Activated CD8-positive, alpha-beta memory T cell treated with anti-CD3 and anti-CD28 coated beads for 36 hours (primary cell): ENCODE measurements around the gene PTPRF. TPM values are rescaled to one million over a fixed set of nuclear protein-coding genes. Genes with fewer than 3 reads are reported as not detected.

Experiments
- CTCF ChIA-PET: fragments of 350-600 bp; sonication (Branson Sonifier 250); formaldehyde crosslinking; loops from one replicate; lab custom pipeline; 2021; ENCODE audit warnings: antibody characterized with exemption; lab: Charles Lee
- POLR2A ChIA-PET: fragments of 350-600 bp; sonication (Branson Sonifier 250); formaldehyde crosslinking; loops from one replicate; lab custom pipeline; 2021; ENCODE audit warnings: antibody characterized with exemption; lab: Charles Lee
- total RNA-seq, 2 experiments: library from RNA; stranded (reverse); gene quantifications; one replicate each; pipeline ENCODE4 v1.2.3, GENCODE V29; 2021

The PTPRF gene
- total RNA-seq, 2 experiments from 2014 or later: 0.67 to 0.86 TPM

DNA sequence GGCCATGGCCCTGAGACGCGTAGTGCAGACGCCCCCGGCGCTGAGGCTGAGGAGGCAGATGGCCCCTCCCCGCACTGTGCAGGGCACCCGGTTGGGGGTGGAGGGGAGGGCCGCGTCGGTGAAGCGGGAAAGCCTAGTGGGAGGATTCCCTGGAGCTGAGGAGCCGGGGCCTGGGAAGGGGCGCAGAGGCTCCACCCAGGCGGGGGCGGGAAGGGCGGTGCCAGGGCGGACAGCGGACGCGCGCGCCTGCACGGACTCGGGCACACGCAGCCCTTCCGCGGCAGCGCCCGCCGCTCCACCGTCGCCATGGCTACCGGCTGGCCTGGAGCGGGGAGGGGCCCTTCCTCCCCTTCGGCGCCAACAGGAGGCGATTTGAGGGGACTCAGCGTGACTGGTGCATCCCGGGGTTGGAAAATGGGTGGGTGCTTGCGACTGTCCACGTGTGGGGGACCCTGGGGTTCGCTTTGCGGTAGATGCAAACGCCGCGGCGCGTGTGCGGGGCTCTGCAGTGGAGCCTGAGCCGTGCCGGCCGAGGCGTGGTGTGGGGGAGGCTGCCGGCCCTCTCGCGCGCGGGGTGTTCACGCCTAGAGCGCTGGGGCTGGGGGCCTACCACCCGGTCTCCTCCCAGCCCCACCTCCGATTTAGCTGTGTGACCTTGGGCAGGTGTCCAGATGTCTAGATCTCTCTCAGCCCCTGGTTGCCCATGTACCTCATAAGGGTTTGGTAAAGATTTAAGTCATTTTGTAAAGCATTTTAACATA lies 35.1 kb downstream of the PTPRF start:
- ChIA-PET POLR2A (no interaction called here), CTCF (no interaction called here)

DNA sequence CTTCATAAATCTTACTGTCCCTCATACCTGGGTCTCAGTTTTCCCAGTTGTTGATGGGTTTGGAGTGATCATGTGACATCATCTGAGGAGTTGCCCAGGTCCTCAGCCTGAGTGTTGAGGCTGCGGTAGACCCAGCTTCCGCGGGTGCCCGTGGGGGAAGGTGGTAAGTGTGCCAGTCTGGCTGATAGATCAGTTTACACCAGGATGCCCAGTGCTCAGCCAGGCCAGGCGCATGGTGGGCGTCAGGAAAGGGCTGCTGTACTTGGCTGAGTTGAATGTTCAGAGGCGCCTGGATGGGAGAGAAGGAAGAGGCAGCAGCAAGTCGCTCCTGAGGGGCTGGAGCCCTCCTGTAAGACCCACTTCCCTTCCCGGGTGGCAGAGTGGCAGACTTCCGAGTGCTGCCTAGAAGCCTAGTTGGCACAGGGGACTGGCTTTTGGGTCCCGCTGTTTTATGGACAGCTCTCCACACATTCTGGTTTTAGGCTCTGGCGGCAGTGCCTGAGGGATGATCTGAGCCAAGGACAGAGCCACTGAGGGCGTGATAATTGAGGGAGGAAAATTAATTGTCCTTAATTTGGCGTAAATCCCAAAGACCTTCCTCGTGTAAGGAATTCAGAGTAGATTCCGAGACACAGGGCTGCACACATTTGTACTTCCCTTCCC lies 35.8 kb downstream of the PTPRF start:
- ChIA-PET POLR2A (no interaction called here), CTCF (no interaction called here)

DNA sequence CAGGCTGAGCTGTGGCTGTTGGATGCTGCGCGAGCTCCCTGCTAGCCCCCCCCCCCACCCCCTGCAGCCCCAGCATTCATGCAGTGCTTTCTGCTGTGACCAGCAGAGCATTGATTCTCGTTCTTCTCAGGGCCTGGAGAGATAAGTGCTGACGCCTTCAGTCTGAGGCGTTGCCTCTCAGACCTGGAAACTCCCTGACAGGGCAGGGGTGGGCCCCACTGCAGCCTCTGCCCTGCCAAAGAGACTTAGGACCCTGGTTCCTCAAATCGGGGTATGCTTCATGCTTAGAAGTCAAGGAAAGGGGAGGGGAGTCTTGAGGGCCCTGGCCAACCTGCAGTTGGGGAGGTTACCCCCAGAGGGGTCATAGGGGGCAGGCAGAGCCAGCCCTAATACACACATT lies 38.5 kb downstream of the PTPRF start:
- CTCF ChIA-PET: no interaction called here
- POLR2A ChIA-PET: no interaction called here

DNA sequence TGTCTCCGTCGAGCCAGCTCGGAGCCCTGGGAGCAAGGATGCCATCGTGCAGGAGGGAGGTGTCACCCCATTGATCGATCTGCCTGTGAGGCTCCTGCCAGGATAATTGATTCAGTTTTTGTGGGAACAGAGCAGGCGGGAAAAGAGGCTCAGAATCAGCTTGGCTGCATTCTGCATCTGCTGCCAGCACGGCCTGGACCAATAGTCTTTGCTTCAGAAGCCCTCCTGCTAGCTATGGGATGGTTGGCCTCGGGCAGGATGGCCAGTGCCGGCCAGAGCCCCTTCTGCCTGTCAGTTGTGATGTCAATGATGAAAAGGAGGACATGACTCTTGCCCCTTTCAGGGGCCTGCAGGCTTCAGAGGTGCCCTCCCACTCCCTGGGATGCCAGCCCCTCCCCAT lies 39.6 kb downstream of the PTPRF start:
- ChIA-PET POLR2A (no interaction called here), CTCF (no interaction called here)

DNA sequence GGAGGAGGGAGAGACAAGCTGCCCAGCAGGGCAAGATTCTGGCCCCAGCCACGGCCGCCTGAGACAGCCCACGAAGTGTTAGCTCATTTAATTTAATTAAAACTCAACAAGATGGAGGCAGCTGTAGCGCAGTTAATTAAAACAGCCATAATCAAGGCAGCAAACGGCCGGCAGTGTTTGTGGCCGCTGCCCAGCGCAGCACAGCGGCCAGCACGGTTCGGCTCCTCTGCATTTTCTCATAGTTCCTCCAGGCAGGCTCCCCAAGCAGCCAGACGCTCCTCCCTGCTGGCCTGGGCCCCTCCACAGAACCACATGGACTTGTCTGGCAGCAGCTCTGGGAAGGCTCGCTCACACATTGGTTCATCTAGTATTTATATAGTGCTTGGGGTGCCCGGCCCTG lies 40.0 kb downstream of the PTPRF start:
- POLR2A ChIA-PET: no interaction called here

DNA sequence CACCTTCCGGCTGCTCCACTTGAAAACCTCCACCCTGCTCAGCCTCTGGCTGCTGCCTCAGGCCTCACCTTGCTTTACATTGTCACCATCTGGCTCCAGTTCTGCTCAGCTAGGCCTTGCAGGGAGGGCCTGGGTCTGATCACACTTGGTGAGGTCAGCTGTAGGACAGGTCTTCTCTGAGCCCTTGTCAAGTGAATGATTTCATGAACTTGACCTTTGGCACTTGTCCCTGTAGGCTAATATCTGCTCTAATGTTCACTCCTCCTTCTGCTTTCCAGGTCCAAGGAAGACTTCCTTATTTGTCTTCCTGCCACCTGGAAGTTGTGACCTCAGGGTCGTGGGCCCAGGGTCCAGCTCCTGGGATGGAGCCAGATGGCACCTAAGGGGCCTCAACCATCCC lies 41.4 kb downstream of the PTPRF start:
- CTCF ChIA-PET: interaction anchor here (1.1 kb wide), 1 partner anchor 362 kb away, joined by 3 read pairs; no protein-coding TSS in a partner anchor
- POLR2A ChIA-PET: no interaction called here

More for the DNA sequence above, 40.0 kb downstream of the PTPRF start:
- CTCF ChIA-PET: interaction anchor here (1.1 kb wide), 1 partner anchor 364 kb away, joined by 3 read pairs; no protein-coding TSS in a partner anchor

DNA sequence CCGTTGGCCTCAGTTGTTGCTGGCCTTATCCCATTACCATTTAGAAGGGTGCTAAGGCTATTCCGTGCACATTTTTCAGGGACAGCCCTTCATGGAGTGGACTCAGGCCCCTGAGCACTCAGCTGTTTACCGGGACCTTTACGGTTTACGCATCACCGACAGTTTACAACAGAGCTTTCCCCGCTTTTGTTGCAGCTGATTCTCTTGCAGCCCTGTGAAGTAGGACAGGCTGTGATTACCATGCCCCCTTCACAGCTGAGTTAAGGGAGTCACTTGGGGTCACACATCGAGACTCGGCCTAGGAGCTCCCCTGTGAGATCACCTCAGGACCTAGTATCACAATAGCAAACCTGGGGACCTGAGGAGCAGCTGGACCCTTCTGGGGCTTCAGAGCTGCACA lies 41.9 kb downstream of the PTPRF start:
- ChIA-PET POLR2A (no interaction called here), CTCF (no interaction called here)

DNA sequence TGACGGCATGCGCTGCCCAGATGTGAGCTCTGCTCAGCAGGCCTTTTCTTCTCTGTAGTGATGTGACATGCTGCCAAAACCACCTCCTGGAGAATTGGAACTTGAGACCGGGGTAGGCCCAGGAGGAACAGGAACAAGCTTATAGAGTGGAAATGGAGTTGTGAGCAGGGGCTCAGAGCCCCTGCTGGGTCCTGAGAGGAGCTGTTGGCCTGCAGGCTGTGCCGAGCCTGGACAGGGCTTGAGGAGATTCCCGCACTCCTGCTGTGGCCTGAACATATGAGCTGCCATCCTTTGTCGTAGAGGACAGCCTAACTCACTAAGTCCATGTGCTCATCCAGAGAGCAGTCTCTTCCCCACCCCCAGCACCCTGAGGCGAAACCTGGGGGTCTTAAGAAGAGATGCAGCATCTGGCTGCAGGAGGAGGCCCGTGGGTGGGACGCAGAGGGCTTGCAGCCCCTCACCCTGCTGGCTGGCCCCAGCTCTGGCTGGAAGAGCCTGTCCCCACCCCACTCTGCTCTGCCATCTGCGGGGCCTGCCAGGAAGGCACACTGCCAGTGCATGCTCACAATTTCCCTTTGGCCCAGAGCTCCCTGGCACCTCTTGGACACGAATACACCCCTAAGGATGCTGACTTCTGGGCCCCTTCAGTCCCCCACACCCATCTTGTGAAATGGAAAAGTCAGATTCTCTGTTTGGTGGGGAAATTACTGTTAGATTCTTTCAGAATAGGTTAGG lies 42.5 kb downstream of the PTPRF start:
- POLR2A ChIA-PET: no interaction called here
- CTCF ChIA-PET: no interaction called here

DNA sequence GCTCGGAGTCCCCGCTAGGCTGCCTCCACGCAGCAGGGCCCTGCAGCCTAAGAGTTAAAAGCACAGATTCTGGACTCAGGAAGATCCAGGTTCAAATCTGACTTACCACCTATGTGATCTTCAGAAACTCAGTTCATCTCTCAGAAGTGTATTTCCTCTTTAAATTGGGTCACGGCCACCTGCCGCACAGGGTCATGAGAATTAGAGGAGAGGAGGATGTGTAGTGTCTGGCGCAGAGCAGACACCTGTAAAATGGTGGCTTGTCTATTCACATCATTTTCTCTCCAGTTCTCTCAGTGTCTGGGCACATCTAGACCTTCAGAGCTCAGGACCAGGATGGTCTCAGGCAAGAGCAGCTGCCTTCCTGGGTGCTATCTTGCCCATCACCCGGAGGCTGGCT lies 45.8 kb downstream of the PTPRF start:
- CTCF ChIA-PET: no interaction called here
- POLR2A ChIA-PET: no interaction called here

DNA sequence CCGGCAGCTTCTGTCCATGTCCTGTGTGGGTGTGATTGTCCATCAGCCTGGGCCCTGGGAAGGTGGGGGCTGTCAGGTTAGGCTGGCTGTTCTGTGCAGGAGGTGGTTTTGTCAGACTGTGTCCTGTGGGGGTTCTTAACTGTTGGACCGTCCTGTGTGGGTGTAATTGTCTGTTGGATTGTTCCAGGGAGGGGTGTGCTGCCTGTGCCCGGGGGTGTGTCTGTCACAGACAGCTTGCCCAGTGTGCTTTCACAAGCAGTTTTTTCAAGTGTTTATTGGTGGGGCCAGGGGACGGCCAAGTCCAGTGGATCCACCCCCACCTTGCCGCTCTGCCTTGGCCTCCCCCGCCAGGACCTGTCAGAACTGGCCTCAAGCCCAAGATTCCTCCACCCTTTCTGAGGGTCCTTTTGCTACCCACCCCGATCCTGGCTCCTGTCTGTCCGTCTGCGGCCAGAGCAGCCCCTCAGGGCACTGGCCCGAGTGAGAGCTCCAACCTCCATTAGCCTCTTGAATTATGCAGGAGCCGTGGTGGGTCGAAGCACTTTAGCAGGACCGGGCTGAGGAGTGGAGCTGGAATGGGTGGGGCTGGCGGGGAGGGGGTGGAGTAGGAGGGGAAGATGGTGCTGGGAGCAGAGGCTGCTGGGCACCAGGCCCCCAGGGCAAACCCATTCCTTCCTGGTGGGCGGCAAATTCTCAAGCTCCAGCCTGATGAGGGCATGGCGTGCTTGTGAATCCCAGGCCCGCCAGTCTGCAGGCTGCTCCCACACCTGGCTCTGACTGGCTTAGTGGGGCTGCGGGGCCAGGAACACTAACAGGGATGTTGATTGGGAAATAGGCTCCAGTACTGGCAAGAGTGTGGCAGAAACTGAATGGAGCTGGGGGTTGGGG lies 47.2 kb downstream of the PTPRF start:
- ChIA-PET CTCF (no interaction called here), POLR2A (no interaction called here)

DNA sequence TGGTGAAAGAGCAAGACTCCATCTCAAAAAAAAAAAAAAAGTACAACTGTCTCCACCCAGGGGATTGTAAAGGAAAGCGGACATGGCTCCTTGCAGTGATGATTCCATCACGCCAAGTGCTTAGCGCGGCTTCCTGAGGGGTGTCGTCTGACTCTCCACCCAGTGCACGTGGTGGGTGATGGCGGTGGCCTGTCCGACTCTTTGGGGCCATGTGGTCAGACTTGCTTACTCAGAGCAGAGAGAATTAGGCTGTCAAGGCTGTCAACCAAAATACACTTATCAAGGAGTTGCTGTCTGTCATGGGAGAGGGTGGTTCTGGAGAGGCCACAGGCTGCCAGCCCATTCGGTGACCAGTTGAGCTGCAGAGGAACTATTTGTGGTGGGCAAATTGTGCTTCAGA lies 49.4 kb downstream of the PTPRF start:
- POLR2A ChIA-PET: no interaction called here
- CTCF ChIA-PET: no interaction called here

DNA sequence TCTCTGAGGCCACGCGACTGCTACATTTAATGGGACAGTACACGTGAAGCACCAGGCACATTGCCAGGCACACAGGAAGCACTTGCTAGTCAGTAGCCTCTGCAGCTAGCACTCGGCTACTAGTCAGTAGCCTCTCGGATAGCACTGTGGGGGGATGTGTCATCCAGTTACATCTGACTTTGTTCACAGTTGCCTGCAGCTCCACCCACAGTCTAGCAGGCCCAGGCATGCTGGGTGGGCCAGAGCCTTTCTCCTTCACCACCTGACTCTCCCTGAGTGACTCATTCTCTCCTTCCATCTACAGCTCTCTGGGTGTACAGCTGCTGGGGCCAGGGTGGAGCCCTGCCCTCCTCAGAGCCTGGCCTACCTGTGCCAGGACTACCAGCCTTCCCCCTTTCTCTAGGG lies 51.5 kb downstream of the PTPRF start:
- POLR2A ChIA-PET: no interaction called here
- CTCF ChIA-PET: no interaction called here

DNA sequence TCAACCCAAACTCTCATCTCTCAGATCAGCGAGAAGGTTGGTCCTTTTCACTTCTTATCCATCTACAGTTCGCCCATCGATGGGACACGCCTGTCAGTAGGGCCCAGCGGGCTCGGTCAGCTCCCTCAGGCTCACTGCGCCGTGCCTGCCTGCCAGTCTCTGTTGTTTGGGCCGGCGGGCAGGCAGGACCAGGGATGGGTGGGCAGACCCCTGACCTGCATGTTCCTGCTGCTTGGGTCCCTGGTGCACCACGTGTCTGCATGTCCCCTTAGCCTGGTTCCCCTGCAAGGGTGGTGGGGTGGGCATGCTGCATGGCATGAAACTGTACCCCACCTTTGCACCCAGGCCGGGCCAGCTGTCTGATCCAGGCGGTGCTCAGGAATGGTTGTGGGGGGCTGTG lies 52.4 kb downstream of the PTPRF start:
- POLR2A ChIA-PET: no interaction called here
- CTCF ChIA-PET: no interaction called here

DNA sequence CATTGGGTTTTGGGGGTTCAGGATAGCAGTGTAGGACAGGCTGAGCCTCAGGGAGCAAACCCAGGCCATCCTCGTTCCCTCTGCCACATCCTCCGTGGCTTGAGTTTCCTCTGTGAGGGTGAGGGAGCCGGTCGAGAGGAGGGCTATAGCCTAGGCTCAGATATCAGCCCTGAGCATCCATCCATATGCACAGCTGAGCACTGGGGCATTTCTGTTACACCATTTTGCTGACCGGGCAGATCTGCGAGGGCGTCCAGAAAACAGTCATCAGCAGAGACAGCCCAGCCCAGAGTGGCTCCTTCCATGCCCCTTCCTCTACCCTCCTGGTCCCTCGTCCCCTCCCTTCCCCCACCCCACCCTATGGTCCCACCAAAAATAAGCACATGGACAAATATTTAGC lies 53.5 kb downstream of the PTPRF start:
- ChIA-PET CTCF (no interaction called here), POLR2A (no interaction called here)

DNA sequence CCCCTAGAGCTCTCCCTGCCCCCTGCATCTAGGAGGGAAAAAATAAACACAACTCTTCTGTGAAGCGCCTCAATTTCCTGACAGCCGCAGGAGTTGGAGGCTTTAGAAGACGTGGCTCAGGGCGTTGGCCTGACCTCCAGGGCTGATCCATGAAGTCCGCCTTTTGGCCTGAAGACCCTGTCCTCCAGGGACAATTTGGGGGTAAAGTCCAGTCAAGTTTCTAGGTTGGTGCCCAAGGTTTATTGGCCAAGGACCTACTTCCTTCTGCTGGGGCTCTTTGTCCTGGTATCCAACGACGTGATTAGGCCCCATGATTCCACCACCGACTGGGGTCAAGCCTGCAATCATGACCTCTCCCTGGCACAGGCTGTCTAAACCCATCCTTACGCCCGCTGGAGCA lies 54.9 kb downstream of the PTPRF start:
- CTCF ChIA-PET: no interaction called here

DNA sequence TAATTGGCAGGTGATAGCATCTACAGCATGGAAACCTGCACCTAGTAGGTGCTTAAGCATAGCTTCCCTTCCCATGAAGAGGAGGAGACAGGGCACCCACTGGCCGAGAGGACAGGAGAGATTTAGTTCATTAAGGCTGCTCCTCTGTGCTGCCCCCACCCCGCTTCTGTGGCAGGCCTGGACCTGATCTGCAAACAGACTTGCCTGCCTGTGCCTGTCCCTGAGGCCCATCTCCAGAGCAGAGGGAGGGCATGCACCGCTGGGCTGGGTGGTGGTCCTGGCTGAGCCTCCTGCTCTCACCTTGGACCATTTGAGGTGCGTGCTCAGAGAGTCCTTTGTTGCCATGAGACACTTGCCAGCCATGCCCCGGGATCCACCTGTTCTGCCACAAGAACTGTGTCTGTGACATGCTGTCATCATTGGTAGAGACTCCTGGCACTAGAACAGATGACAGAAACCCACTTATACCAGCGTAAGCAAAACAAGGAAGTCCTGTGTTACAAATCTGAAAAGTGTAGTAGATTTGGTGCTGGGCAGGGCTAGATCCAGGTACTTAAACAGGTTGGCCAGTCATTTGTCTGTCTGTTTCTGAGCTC lies 55.6 kb downstream of the PTPRF start:
- CTCF ChIA-PET: no interaction called here
- POLR2A ChIA-PET: no interaction called here

More for the DNA sequence above, 54.9 kb downstream of the PTPRF start:
- POLR2A ChIA-PET: no interaction called here

DNA sequence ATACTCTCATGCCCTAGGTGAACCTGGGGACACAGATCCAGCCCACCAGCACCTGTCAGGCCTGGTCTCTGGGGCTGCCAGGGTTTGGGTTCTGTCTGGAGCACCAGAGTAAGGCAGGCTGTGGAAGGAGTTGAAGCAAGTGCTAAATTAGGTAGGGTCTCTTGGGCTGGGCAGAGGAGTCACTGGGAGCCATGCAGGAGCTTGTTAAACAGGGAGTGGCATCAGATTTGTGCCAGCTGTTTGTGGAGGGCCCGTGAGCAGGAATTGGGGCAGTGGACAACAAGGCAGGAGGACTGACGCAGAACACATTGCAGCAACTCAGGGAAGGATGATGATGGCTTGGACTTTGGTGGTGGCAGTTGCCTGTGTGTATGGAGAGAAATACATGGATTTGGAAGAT lies 56.3 kb downstream of the PTPRF start:
- POLR2A ChIA-PET: no interaction called here
- CTCF ChIA-PET: no interaction called here

DNA sequence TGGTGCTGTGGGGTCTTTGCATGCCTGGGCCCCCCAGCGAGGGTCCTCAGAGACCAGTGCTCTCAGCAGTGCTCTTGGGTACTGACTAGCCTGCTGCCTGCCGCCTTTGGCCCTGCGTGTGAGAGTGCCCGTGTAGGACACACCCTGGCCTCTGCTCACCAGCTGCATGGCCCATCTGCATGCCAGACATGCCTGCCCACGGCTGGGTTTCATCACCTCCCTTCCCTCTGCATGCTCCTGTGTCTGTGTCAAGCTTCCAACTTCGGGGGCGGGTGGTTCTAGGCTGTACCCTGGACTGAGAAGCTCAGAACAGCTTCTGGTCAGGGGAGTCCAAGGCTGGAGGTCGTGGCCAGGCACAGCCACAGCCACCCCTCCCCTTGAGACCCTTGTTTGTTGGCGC lies 56.9 kb downstream of the PTPRF start:
- CTCF ChIA-PET: no interaction called here
- POLR2A ChIA-PET: no interaction called here

DNA sequence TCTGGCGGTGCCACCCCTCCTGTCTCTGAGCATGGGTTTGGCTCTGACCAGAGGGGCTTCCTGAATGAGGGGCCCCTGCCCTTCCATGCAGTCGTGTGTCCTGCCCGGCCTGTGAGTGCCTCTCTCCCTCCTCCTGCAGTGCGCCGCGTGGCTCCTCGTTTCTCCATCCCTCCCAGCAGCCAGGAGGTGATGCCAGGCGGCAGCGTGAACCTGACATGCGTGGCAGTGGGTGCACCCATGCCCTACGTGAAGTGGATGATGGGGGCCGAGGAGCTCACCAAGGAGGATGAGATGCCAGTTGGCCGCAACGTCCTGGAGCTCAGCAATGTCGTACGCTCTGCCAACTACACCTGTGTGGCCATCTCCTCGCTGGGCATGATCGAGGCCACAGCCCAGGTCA lies 57.9 kb downstream of the PTPRF start:
- CTCF ChIA-PET: no interaction called here
- POLR2A ChIA-PET: no interaction called here
